GM06990 (cell line): Measurements from ENCODE around the gene ATXN7L1.
A peak's percentile ranks its signal among the peaks of the same experiment; 100 is the strongest.

Source experiments
- DNase-seq: peaks from one replicate; pipeline ENCODE4 v3.0.0-alpha.2; 2011; ENCODE audit not compliant: insufficient read length; ENCODE audit errors: extremely low read depth
- H3K27me3 ChIP-seq: replicated peaks from 2 replicates; pipeline ENCODE4 v1.6.0; 2011; ENCODE audit warnings: low read length; ENCODE audit not compliant: control insufficient read depth, insufficient read depth
- H3K36me3 ChIP-seq: 2 replicates; pipeline ENCODE4 v1.5.1; 2011; ENCODE audit warnings: low read length; ENCODE audit not compliant: control insufficient read depth, insufficient read depth
- H3K4me3 ChIP-seq: replicated peaks from 2 replicates; pipeline ENCODE4 v1.5.1; 2011; ENCODE audit warnings: low read depth, mild to moderate bottlenecking, control low read depth, low read length
- TF ChIP-seq, protein P1 (sequence below): IDR thresholded peaks from 2 replicates; pipeline ENCODE4 v1.5.1; 2011; ENCODE audit warnings: low read length, control low read depth, mild to moderate bottlenecking, inconsistent platforms; ENCODE audit not compliant: insufficient read depth, poor library complexity, severe bottlenecking

The ATXN7L1 gene

DNA sequence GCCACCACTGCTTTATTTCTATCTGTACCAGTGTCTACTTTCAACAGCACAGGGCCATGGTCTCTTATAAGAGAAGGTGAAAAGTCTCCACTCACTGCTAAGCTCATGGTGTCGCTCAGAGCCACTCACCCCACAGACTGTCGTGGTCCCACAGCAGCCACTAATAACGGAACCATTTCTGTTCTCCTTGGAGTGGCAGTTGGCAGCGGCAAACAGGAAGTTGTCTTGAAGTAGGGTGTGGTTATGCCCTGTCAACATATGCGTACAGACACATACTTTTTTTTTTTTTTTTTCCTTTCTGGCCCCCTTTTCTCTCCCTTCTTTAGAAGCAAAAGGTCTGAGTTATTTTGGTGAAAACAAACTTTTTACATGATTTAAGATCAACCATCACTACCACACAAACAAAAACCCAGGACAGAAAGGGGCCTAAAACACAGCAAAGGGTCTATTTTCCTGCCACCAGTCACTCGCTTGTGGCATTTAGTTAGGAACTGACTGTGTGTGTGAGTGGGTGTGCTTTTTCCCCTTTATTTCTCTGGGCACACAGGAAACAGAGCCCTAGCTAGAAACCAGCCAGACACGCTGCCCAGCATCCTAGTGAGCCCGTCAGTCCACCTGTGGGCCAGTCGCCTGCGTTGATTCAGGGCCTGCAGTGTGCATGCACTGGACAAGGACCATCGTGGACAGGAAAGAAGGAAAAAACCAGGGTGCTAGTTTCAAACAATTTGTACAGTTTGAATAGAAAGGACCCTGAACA, 198.4 kb downstream of the ATXN7L1 start:
- DNase-seq, result peak; percentile 44
- TF ChIP-seq, protein P1, sequence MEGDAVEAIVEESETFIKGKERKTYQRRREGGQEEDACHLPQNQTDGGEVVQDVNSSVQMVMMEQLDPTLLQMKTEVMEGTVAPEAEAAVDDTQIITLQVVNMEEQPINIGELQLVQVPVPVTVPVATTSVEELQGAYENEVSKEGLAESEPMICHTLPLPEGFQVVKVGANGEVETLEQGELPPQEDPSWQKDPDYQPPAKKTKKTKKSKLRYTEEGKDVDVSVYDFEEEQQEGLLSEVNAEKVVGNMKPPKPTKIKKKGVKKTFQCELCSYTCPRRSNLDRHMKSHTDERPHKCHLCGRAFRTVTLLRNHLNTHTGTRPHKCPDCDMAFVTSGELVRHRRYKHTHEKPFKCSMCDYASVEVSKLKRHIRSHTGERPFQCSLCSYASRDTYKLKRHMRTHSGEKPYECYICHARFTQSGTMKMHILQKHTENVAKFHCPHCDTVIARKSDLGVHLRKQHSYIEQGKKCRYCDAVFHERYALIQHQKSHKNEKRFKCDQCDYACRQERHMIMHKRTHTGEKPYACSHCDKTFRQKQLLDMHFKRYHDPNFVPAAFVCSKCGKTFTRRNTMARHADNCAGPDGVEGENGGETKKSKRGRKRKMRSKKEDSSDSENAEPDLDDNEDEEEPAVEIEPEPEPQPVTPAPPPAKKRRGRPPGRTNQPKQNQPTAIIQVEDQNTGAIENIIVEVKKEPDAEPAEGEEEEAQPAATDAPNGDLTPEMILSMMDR, result no peak
- H3K27me3 ChIP-seq, result no peaks in the 10 kb centered on the region
- peak overlapping the region; percentile 56 for H3K4me3 ChIP-seq
- no peaks in the 10 kb centered on the region for H3K36me3 ChIP-seq

DNA sequence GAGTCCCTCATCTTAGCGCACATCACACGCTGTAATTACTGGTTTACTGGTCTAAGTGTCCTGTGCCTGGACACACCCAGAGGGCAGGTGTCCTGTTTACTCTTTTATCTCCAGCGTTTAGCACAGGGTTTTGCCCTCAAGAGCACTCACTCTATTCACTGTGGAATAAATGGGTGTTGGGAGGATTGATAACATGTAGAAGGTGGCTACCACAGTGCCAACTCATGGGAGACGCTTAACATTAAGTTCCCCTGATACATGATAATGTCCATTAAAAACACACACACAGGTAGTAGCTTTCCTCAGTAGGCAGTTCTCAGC, 199.0 kb downstream of the ATXN7L1 start:
- Histone ChIP-seq H3K27me3 (no peaks in the 10 kb centered on the region), H3K4me3 (peak overlapping the region; percentile 1; the same call in 1 of the 2 replicates), H3K36me3 (no peaks in the 10 kb centered on the region)
- DNase-seq, result no peak
- TF ChIP-seq, protein P1, result no peak

DNA sequence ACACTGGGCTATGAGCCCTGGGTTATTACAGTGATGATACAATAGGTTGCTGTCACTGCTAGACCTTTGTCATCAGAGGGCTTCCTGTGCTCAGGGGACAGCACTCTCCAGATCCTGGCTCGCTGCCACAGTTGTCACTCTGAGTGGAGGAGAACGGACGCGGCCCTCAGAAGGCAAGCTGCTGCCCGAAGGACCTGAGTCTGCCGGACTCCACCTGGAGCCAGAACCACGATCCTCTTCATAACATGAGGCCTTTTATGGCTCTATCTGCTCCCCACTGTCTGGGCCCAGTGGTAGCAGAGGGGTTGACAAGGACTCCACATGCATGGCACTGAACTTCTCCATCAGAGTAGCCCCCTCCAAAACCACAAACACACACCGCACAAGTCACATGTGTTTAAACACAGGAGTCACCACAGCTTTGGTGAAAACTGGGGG, 200.4 kb downstream of the ATXN7L1 start:
- DNase-seq, result no peak

DNA sequence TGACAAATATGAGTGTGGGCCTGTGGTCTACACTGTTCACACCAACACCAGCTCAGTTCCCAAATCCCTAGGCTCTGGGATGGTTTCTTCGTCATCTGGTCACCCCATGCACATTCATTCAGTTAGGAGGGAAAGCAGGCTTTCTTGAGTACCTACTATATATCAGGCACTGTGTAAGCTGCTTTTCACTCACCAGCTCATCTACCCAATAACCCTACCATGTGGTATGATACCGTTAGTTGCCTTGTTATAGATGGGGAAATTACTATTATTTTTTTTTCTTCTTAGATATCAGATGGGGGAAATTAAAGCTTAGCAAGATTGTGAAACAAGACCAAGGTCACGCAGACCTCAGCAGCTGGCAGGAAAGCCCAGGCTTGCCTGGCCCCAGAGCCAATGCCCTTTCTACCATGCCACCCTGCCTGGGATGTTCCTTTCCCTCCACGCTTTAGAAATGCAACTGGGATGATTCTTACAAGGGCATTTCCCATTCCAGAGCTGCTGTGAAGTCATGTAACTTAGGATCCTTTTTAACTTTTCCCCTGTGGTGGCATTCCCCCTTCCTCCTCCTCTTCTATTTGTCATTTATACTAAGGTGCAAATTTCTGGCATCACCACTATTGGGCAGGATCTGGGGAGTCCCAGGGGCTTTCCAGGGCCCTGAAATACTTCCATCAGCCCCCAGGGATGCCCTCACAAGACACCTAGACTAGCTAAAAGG, 202.0 kb downstream of the ATXN7L1 start:
- no peak overlapping the region for H3K4me3 ChIP-seq
- no peak for DNase-seq
- no peaks in the 10 kb centered on the region for H3K27me3 ChIP-seq
- no peaks in the 10 kb centered on the region for H3K36me3 ChIP-seq
- TF ChIP-seq, protein P1, result no peak

More for the DNA sequence above, 200.4 kb downstream of the ATXN7L1 start:
- Histone ChIP-seq H3K27me3 (no peaks in the 10 kb centered on the region), H3K4me3 (no peak overlapping the region), H3K36me3 (no peaks in the 10 kb centered on the region)
- TF ChIP-seq, protein P1, result no peak

DNA sequence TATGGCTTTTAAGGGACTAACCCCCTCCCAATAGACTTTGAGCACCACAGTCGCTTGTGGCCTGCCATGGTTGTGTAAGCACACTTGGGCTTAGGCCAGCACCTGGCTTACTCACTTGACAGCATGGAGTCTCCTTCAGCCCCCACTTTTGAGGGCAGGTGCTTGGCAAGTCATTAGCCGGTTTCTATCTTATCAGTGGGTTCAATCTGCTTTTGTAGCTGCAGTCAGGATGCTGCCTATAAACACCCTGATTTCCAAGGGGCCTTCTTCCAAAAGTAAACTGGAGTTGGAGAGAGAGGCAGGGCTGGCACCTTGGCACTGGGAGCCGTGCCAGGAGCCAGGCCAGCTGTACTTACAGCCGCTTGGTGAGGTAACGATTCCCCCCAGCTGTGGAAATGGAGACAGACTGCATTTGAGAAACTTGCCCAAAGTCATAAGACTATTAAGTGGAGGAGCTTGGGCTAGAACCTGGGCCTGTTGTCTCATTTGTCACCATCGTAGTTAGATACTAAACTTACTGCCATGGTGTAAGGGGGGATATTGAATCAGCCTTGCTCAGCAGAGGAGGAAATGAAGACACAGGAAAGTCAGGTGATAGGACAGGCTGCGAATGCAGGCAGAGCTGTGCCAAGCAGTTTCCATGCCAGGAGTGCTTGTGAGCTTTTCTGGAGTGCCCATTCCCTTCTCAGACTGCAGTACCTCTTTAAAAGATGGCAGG, 202.9 kb downstream of the ATXN7L1 start:
- no peaks in the 10 kb centered on the region for H3K27me3 ChIP-seq
- no peaks in the 10 kb centered on the region for H3K36me3 ChIP-seq
- TF ChIP-seq, protein P1, result no peak
- DNase-seq, result no peak
- H3K4me3 ChIP-seq, result no peak overlapping the region
